Measurements from ENCODE around the gene UTP4.
"Not testable (repeated sequence)": the region's sequence is repeated elsewhere in the genome, so short reads cannot be mapped to it uniquely, and the experiment has no call there.

The UTP4 gene

DNA sequence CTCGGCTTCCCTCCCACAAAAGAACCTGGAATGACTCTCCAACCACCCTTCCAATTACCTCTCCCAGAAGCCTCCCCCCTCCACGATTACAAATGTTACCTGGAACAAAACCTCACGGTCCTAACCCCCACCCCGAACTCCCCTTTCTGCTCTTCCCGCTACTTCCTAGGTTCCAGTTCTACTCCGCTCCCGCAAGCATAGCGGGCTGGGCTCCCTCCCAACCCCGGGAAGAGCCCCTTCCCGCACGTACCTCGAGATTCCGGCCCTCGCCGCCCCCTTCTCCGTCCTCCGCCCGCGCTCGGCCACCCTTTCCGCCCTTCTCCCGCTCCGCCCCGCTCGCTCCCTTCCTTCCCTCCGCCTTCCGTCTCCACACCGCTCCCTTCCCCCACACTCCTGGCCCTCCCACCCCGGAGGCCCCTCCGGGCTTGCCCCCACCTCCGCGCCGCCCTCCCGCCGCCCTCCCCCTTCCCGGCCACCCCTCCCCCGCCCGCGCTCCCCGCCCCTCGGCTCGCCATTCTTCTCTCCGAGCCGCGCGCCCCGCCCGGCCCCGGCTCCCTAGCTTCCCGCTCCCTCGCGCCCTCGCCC, 518 bp upstream of the UTP4 start:
- no peak for FAIRE-seq

GRCh38 chr16:69133373-69133954, 1.0 kb downstream of the UTP4 start:
- no peak for FAIRE-seq

GRCh38 chr16:69138608-69139007, 6.2 kb downstream of the UTP4 start:
- no peak for FAIRE-seq

GRCh38 chr16:69139464-69139863, 7.0 kb downstream of the UTP4 start:
- not testable (repeated sequence) for FAIRE-seq

- FAIRE-seq = no peak
Measured at GRCh38 chr16:69141014-69141413, 8.6 kb downstream of the UTP4 start.

DNA sequence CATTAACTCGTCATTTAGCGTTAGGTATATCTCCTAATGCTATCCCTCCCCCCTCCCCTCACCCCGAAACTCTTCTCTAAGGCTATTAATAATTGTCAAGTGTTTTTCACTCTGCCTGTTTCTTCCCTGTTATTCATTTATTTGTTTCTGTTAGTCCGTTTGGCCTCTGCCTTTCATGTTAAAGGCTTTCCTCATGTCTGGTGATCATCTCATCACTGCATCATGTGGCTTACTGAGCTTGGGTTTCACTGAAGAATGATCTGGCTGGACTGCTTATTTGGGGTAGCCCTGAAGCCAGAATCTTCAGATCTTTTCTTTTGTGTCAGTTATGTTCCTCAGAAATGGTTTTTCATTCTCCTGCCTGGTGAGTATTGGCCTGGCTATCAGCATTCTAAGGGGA, 9.5 kb downstream of the UTP4 start:
- FAIRE-seq = no peak

DNA sequence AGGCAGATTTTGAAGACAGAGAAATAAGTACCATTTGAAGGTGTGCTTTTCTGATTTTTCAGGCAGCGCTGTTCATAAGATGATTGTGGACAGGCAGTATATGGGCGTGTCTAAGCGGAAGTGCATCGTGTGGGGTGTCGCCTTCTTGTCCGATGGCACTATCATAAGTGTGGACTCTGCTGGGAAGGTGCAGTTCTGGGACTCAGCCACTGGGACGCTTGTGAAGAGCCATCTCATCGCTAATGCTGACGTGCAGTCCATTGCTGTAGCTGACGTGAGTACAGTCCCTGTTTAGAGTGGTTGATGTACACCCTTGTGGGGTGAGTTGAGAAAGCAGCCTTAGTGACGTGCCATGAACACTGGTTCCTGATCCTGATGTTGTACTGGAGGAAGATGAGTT, 10.7 kb downstream of the UTP4 start:
- no peak for FAIRE-seq

- FAIRE-seq = no peak
Measured at GRCh38 chr16:69145658-69146057, 13.2 kb downstream of the UTP4 start.

DNA sequence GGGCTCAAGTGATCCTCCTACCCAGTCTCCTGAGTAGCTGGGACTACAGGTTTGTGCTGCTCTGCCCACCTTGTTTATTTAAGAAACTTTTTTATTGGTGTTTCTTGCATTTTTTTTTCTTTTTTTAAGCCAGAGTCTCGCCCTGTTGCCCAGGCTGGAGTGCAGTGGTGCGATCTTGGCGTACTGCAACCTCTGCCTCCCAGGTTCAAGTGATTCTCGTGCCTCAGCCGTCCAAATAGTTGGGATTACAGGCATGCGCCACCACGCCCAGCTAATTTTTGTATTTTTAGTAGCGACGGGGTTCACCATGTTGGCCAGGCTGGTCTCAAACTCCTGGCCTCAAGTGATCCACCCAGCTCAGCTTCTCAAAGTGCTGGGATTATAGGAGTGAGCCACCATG, 17.2 kb downstream of the UTP4 start:
- FAIRE-seq = not testable (repeated sequence)

DNA sequence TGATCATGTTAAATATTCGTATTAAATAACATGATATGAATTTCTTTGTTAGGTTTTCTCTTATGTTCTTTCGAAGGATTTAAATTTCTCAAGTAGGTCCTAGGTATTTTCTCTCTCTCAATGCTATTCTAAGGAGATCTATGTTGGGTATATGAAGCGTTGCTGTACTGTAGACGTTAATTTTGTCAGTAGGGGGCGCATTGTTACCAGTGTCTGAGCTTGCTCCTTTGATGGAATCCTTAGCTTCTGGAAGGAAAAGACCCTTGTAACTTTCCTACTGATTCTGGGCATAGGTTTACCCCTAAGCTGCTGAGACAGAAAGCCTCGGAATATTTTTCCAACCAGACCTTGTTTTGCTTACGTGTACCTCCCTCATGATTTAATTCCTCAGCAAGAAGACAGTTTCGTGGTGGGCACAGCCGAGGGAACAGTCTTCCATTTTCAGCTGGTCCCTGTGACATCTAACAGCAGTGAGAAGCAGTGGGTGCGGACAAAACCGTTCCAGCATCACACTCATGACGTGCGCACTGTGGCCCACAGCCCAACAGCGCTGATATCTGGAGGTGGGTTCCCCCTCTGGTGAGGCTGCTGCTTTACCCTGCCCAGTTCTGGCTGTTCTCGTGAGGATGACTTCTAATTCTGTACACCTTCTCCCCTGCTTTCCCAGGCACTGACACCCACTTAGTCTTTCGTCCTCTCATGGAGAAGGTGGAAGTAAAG, 17.9 kb downstream of the UTP4 start:
- peak; percentile 76 for FAIRE-seq

- no peak for FAIRE-seq
Measured at GRCh38 chr16:69157196-69157595, 24.7 kb downstream of the UTP4 start.

- no peak for FAIRE-seq
Measured at GRCh38 chr16:69160192-69160591, 27.7 kb downstream of the UTP4 start.

DNA sequence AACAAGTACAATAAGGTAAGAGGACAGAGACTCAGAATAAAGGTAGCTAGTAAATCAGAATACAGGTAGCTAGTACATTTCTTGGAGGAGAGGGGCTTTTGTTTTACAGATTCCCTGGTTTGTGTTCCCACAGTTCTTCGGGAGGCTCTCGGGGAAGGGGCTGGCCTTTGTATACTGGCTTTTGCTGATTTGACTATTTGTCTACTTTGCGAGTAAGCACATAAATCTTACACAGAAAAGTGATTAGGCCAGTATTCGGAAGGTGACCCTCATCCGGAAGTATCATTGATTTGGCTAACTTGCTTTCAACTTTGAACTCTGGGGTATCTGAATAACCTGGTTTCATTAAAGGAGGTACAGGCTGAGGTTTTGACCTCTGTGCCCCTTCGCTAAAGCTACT, 33.1 kb downstream of the UTP4 start:
- no peak for FAIRE-seq

GRCh38 chr16:69166221-69166833, 33.9 kb downstream of the UTP4 start:
- no peak for FAIRE-seq

GRCh38 chr16:69166946-69167930, 34.8 kb downstream of the UTP4 start:
- FAIRE-seq = no peak

DNA sequence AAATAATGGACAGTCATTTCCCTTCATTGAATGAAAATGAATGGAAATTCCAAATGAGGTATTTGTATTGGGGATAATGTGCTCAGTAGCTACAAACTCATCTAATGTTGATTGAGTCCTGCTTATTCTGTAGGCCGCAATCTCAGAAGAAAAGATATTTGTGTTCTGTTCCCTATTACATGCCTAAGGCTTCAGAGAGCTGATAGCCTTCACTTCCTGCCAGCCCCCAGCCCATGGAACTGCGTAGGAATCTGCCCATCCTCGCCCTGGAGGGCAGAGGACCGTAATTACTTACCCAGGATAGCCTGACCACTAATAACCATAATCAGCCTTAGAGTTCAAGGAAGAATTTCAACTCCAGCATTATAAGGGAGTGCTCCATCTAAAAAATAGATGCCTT, 36.6 kb downstream of the UTP4 start:
- no peak for FAIRE-seq

DNA sequence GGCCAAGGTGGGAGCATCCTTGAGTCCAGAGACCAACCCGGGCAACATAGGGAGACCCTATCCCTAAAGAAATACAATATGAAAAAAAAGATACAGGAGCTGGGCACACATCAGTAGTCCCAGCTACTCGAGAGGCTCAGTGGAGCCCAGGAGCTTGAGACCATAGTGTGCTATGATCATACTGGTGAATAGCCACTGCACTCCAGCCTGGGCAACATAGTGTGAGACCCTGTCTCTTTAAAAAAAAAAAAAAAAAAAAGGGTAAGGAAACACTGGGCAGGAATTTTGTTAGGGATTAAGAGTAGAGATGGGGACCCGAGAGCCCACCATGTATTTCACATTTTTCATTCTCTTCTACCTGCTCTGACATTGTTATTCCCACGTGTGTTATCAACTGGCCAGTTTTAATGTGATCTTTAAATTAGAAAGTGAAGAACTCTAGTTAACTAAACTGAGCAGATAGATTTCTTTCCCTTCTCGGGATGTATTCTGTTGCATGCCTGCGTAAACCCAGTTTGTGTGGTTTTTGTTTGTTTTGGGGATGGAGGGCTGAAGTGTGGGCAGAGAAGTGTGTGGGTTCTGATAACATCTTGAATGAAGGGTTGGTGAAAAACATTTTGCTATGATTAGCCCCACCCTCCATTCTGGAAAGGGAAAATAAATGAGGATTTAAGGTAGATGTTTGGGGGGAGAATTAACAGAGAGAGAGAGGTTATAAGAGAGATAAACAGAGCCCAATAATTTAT, 37.3 kb downstream of the UTP4 start:
- no peak for FAIRE-seq

DNA sequence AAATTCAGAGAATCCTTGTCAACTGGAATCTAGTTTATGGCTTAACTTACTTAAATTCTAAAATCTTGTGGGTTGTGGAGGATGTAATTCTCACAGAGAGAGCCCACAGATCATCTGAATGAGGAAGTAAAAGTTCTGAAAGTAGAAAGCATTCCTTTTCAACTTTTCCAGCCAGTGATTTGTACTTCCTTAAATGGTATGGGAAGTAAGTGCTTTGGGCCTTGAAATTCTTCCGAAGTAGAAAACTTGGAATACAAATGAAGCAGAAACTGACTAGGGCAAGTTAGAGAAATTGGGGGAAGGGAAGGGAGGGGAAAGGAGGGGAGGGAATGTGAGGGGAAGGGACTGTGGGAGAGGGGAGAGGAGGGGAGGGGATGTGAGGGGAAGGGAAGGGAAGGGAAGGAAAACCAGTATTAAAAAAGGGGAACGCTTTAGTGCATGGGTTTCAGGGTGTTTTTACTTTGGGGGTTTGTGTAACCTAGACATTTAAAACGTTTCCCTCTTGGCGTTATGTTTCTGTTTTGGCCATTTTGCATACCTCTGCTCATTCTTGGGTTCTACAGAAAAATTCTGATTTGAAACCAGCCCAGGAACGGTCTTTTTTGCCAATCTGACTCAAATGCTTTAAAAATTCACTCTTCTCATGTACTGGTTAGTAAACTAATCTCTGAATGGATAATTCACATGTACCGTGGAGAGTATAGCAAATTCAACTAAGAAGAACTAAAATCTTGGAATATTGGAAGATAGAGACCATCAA, 39.1 kb downstream of the UTP4 start:
- no peak for FAIRE-seq

- FAIRE-seq = no peak
Measured at GRCh38 chr16:69176033-69176800, 43.8 kb downstream of the UTP4 start.

- FAIRE-seq = no peak
Measured at GRCh38 chr16:69179328-69180010, 47.0 kb downstream of the UTP4 start.

Data from endometrium (tissue), 2 donors.